BLaER1 treated with 17β-estradiol and CSF1 and Interleukin-3, amounts not matched to agents 10 nM and 100 nM (cell line): ENCODE data around the gene CTIF.

Experiments used
- H3K27ac ChIP-seq, 11 experiments: shearing (Covaris generic); formaldehyde crosslinking; 2 replicates each; pipeline ENCODE4 v1.8.1; 2022
- H3K27me3 ChIP-seq, 11 experiments: shearing (Covaris generic); formaldehyde crosslinking; 2 replicates each; pipeline ENCODE4 v1.8.1; 2022
- H3K36me3 ChIP-seq, 11 experiments: shearing (Covaris generic); formaldehyde crosslinking; 2 replicates each; pipeline ENCODE4 v1.8.1; 2022
- H3K4me1 ChIP-seq, 10 experiments: shearing (Covaris generic); formaldehyde crosslinking; 2 replicates each; pipeline ENCODE4 v1.8.1; 2022
- H3K4me2 ChIP-seq, 11 experiments: shearing (Covaris generic); formaldehyde crosslinking; 2 replicates each; pipeline ENCODE4 v1.8.1; 2022
- H3K4me3 ChIP-seq, 10 experiments: shearing (Covaris generic); formaldehyde crosslinking; 2 replicates each; pipeline ENCODE4 v1.8.1; 2022
- H3K9ac ChIP-seq, 11 experiments: shearing (Covaris generic); formaldehyde crosslinking; 2 replicates each; pipeline ENCODE4 v1.8.1; 2022
- H3K9me3 ChIP-seq, 11 experiments: shearing (Covaris generic); formaldehyde crosslinking; replicated peaks in 1 of 11; 2 replicates each; pipeline ENCODE4 v1.8.1; 2022
- H4K20me1 ChIP-seq, 11 experiments: shearing (Covaris generic); formaldehyde crosslinking; 2 replicates each; pipeline ENCODE4 v1.8.1; 2022
- Cebpa-rat ChIP-seq, 11 experiments: shearing (Covaris generic); IDR thresholded peaks; 2 replicates each; pipeline ENCODE4 v1.8.1; 2022

CTIF gene

GRCh38 chr18:48860269-48861180 is 321.7 kb downstream of the CTIF start:
- H4K20me1 ChIP-seq, result no peaks in the 10 kb centered on the region
- peaks cover 15 to 53% (median 26%) of the 10 kb centered on the region in 10 experiments for H3K4me1 ChIP-seq
- no peak for TF ChIP-seq Cebpa-rat (IDR thresholded peaks at IDR 0.05)
- H3K36me3 ChIP-seq, result peaks cover 0 to 34% (median 4%) of the 10 kb centered on the region in 11 experiments; a peak in 7 of 22 replicates
- H3K9me3 ChIP-seq, result peaks cover 0 to 10% (median 4%) of the 10 kb centered on the region in 11 experiments; a peak in 5 of 22 replicates
- peak overlapping the region in 10 of 11 experiments; percentile 2 to 76 (median 50); a peak in 18 of 22 replicates for H3K4me2 ChIP-seq
- H3K27ac ChIP-seq, result no peak overlapping the region
- H3K4me3 ChIP-seq, result no peak overlapping the region
- H3K9ac ChIP-seq, result peak overlapping the region in 2 of 11 experiments; percentile 15; a peak in 1 of 22 replicates
- no peaks in the 10 kb centered on the region for H3K27me3 ChIP-seq

DNA sequence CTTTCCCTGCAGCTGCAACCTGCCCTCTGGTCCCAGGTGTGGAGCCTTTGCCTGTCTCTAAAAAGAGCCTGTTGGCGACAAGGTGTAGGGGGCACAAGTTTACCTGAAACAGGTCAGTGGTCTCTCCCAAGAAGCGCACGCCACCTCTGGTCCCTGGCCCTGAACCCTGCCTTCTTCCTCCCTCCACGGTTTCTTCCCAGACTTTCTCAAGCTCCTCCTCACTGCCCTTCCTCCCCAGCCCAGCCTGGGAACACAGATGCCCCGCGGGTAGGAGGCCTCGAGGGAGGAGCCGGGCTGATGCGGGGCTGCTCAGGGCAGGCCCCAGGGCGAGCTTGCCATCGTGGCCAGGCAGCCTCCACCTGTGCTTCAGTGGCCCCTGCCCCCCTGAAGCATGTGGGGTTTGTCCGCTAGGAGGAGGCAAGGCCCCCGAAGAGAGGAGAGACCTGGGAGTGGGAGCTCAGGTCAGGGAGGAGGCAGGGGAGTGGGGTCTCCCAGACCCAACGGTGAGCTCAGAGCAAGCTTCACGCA is 322.4 kb downstream of the CTIF start:
- Histone ChIP-seq H3K36me3 (peaks cover 0 to 34% (median 4%) of the 10 kb centered on the region in 11 experiments; a peak in 7 of 22 replicates), H3K4me2 (peak overlapping the region in 10 of 11 experiments; percentile 2 to 76 (median 50); a peak in 18 of 22 replicates), H3K4me3 (no peak overlapping the region), H3K27ac (no peak overlapping the region), H4K20me1 (no peaks in the 10 kb centered on the region), H3K9me3 (peaks cover 0 to 17% (median 10%) of the 10 kb centered on the region in 11 experiments; a peak in 13 of 22 replicates), H3K27me3 (no peaks in the 10 kb centered on the region), H3K9ac (peak overlapping the region in 1 of 11 experiments; percentile 15; a peak in 2 of 22 replicates), H3K4me1 (peaks cover 8 to 45% (median 25%) of the 10 kb centered on the region in 10 experiments)
- no peak for TF ChIP-seq Cebpa-rat (IDR thresholded peaks at IDR 0.05)

GRCh38 chr18:48862132-48862531 is 323.3 kb downstream of the CTIF start:
- Histone ChIP-seq H4K20me1 (no peaks in the 10 kb centered on the region), H3K9me3 (peaks cover 0 to 18% (median 12%) of the 10 kb centered on the region in 11 experiments; a peak in 13 of 22 replicates), H3K9ac (no peak overlapping the region), H3K27ac (no peak overlapping the region), H3K36me3 (peaks cover 0 to 32% (median 4%) of the 10 kb centered on the region in 11 experiments; a peak in 7 of 22 replicates), H3K4me1 (peaks cover 0 to 37% (median 25%) of the 10 kb centered on the region in 10 experiments; a peak in 17 of 20 replicates), H3K27me3 (no peaks in the 10 kb centered on the region), H3K4me2 (no peak overlapping the region), H3K4me3 (no peak overlapping the region)
- TF ChIP-seq Cebpa-rat (IDR thresholded peaks at IDR 0.05), result no peak

- Histone ChIP-seq H3K27ac (no peak overlapping the region), H4K20me1 (no peaks in the 10 kb centered on the region), H3K9ac (no peak overlapping the region), H3K4me1 (peaks cover 0 to 36% (median 25%) of the 10 kb centered on the region in 10 experiments; a peak in 17 of 20 replicates), H3K4me2 (no peak overlapping the region), H3K4me3 (no peak overlapping the region), H3K36me3 (peaks cover 0 to 26% (median 4%) of the 10 kb centered on the region in 11 experiments; a peak in 7 of 22 replicates), H3K9me3 (peaks cover 0 to 18% (median 12%) of the 10 kb centered on the region in 11 experiments; a peak in 13 of 22 replicates), H3K27me3 (no peaks in the 10 kb centered on the region)
- TF ChIP-seq Cebpa-rat (IDR thresholded peaks at IDR 0.05), result no peak
Observed at GRCh38 chr18:48862678-48863270, 323.9 kb downstream of the CTIF start.

DNA sequence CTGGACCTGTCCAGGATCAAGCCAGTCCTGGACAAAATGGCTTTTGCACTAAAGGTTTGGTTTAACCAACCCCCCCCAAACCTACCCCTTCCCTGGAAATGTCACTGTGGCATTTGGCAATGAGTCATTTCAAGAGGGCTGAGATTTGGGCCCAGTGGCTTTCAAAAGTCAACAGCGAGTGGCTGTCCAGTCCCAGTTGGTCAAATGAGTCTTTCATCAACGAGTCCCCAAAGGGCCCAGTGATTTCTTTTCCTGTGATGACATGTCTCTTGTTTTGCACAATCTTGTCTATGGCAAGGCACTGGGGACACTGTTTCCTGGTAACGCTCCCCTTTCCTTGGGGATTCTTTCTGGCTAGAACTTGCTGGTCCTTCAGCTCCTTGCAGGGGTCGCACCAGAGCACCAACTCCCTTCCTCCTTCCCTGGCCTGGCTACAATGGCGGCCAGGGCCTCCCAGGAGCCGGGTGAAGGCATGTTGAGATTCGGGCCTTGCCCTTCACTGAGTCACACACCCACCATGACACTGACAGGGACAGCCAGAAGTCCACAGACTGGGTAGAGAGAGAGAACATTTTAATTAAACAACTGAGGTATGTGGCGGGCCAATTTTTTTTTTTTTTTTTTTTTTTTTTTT is 324.7 kb downstream of the CTIF start:
- Histone ChIP-seq H3K27me3 (no peaks in the 10 kb centered on the region), H3K4me1 (peaks cover 8 to 38% (median 28%) of the 10 kb centered on the region in 10 experiments), H3K4me3 (no peak overlapping the region), H3K27ac (no peak overlapping the region), H3K9ac (no peak overlapping the region), H3K36me3 (peaks cover 0 to 22% (median 4%) of the 10 kb centered on the region in 11 experiments; a peak in 6 of 22 replicates), H4K20me1 (no peaks in the 10 kb centered on the region), H3K9me3 (peaks cover 0 to 18% (median 12%) of the 10 kb centered on the region in 11 experiments; a peak in 13 of 22 replicates), H3K4me2 (peak overlapping the region in 3 of 11 experiments; percentile 3 to 12 (median 3); a peak in 2 of 22 replicates)
- TF ChIP-seq Cebpa-rat (IDR thresholded peaks at IDR 0.05), result no peak

- TF ChIP-seq Cebpa-rat (IDR thresholded peaks at IDR 0.05), result no peak
Observed at GRCh38 chr18:48864876-48865275, 326.0 kb downstream of the CTIF start.

GRCh38 chr18:48866028-48866733 is 327.4 kb downstream of the CTIF start:
- no peak for TF ChIP-seq Cebpa-rat (IDR thresholded peaks at IDR 0.05)
- Histone ChIP-seq H3K27me3 (no peaks in the 10 kb centered on the region), H3K4me1 (peaks cover 18 to 32% (median 23%) of the 10 kb centered on the region in 10 experiments), H3K4me3 (no peak overlapping the region), H3K27ac (no peak overlapping the region), H4K20me1 (no peaks in the 10 kb centered on the region), H3K9me3 (peaks cover 0 to 18% (median 12%) of the 10 kb centered on the region in 11 experiments; a peak in 13 of 22 replicates), H3K4me2 (no peak overlapping the region), H3K36me3 (peaks cover 0 to 8% (median 3%) of the 10 kb centered on the region in 11 experiments; a peak in 5 of 22 replicates), H3K9ac (no peak overlapping the region)

More at GRCh38 chr18:48864876-48865275, 326.0 kb downstream of the CTIF start:
- no peak overlapping the region for H3K4me3 ChIP-seq
- H3K9me3 ChIP-seq, result peaks cover 0 to 18% (median 12%) of the 10 kb centered on the region in 11 experiments; a peak in 13 of 22 replicates
- H3K27ac ChIP-seq, result no peak overlapping the region
- no peaks in the 10 kb centered on the region for H3K27me3 ChIP-seq
- peaks cover 0 to 14% (median 3%) of the 10 kb centered on the region in 11 experiments; a peak in 6 of 22 replicates for H3K36me3 ChIP-seq
- no peak overlapping the region for H3K9ac ChIP-seq
- peaks cover 18 to 44% (median 36%) of the 10 kb centered on the region in 10 experiments for H3K4me1 ChIP-seq
- H4K20me1 ChIP-seq, result no peaks in the 10 kb centered on the region
- H3K4me2 ChIP-seq, result no peak overlapping the region

DNA sequence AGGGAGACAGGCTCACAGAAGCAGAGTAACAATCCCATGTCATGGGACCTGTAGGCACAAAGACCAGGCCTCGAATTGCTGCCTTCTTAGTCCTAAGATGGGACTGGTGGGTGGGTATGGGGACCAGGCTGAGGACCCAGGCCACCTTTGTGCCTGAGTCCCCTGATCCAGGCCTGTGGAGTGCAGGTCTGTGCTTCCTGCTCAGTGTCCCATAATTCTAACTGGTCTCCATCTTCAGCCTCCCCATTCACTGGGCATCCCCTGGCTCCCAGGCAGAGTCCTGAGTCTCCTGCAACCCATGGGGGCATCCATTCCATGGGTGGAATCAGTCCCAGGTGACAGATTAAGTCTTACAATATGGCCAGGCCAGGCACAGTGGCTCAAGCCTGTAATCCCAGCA is 328.0 kb downstream of the CTIF start:
- Histone ChIP-seq H3K27me3 (no peaks in the 10 kb centered on the region), H3K9ac (no peak overlapping the region), H3K4me2 (no peak overlapping the region), H3K36me3 (peaks cover 0 to 8% (median 3%) of the 10 kb centered on the region in 11 experiments; a peak in 5 of 22 replicates), H3K4me3 (no peak overlapping the region), H3K27ac (no peak overlapping the region), H4K20me1 (no peaks in the 10 kb centered on the region), H3K4me1 (peaks cover 18 to 33% (median 24%) of the 10 kb centered on the region in 10 experiments), H3K9me3 (peaks cover 0 to 18% (median 12%) of the 10 kb centered on the region in 11 experiments; a peak in 13 of 22 replicates)
- no peak for TF ChIP-seq Cebpa-rat (IDR thresholded peaks at IDR 0.05)
